H1 (cell line): ENCODE results near the gene NEURL1. TPM values are rescaled to one million over a fixed set of nuclear protein-coding genes. Genes with fewer than 3 reads are reported as not detected.

Experiments used
- CTCF ChIA-PET: fragments of 300-600 bp; sonication (Branson Sonifier 250); formaldehyde crosslinking; loops from one replicate; lab custom pipeline; 2021; ENCODE audit not compliant: partially characterized antibody; lab: Charles Lee
- POLR2A ChIA-PET: fragments of 300-600 bp; sonication (Branson Sonifier 250); formaldehyde crosslinking; loops from one replicate; lab custom pipeline; 2021; ENCODE audit warnings: inconsistent platforms; ENCODE audit not compliant: partially characterized antibody; lab: Charles Lee
- DNase-seq, 2 experiments: peaks; one replicate each; pipeline versions ENCODE4 v3.0.0 to v3.0.0-alpha.2; 2010 to 2022; ENCODE audit warnings: low spot score in 2 of 2, low read depth in 1 of 2, mixed read lengths in 1 of 2
- FAIRE-seq: peaks from 2 replicates; lab custom pipeline; 2011; peaks lifted over from hg19 to GRCh38; lab: Jason Lieb, UNC
- H2AFZ ChIP-seq: 2 replicates; pipeline ENCODE4 v1.8.1; 2012; ENCODE audit warnings: low read length, inconsistent platforms
- H2AK5ac ChIP-seq: 2 replicates; pipeline ENCODE4 v1.6.1; 2013; ENCODE audit warnings: low read depth, low read length
- H2BK120ac ChIP-seq: replicated peaks from 2 replicates; pipeline ENCODE3; 2013; ENCODE audit warnings: low read depth, low read length, inconsistent platforms
- H2BK12ac ChIP-seq: 2 replicates; pipeline ENCODE4 v1.6.1; 2013; ENCODE audit warnings: low read depth, low read length
- H2BK15ac ChIP-seq: 2 replicates; pipeline ENCODE4 v1.6.1; 2013; ENCODE audit warnings: low read length
- H2BK20ac ChIP-seq: 2 replicates; pipeline ENCODE4 v1.6.1; 2013; ENCODE audit warnings: low read length
- H2BK5ac ChIP-seq: 2 replicates; pipeline ENCODE4 v1.6.1; 2013; ENCODE audit warnings: low read depth, low read length
- H3K14ac ChIP-seq: 2 replicates; pipeline ENCODE4 v1.6.1; 2013; ENCODE audit warnings: inconsistent platforms; ENCODE audit not compliant: insufficient read length
- H3K18ac ChIP-seq: 2 replicates; pipeline ENCODE4 v1.6.1; 2013; ENCODE audit warnings: low read length; ENCODE audit errors: extremely low read depth
- H3K23ac ChIP-seq: 2 replicates; pipeline ENCODE4 v1.6.1; 2013; ENCODE audit warnings: inconsistent platforms; ENCODE audit not compliant: insufficient read length
- H3K23me2 ChIP-seq: 2 replicates; pipeline ENCODE4 v1.6.1; 2013; ENCODE audit warnings: low read depth, low read length
- H3K27ac ChIP-seq: 2 replicates; pipeline ENCODE4 v1.6.1; 2011; ENCODE audit warnings: low read depth, low read length, inconsistent platforms
- H3K27me3 ChIP-seq, 4 experiments: replicated peaks in 1 of 4; 1 replicate in 1 of 4; 2 replicates in 3 of 4; pipeline versions ENCODE4 v1.6.1 to v1.8.1; 2011 to 2013; ENCODE audit warnings: low read length in 3 of 4, mild to moderate bottlenecking in 3 of 4, inconsistent platforms in 2 of 4, mixed read lengths in 2 of 4, moderate library complexity in 1 of 4; ENCODE audit not compliant: control insufficient read depth in 3 of 4, insufficient read depth in 3 of 4; ENCODE audit errors: extremely low read depth in 1 of 4
- H3K36me3 ChIP-seq, 4 experiments: 2 replicates each; pipeline versions ENCODE4 v1.6.1 to v1.8.1; 2011 to 2013; ENCODE audit warnings: mild to moderate bottlenecking in 4 of 4, low read length in 3 of 4, moderate library complexity in 2 of 4, control low read depth in 1 of 4, inconsistent platforms in 1 of 4; ENCODE audit not compliant: insufficient read depth in 4 of 4, control insufficient read depth in 2 of 4
- H3K4ac ChIP-seq: replicated peaks from 2 replicates; pipeline ENCODE3; 2013; ENCODE audit warnings: low read length, low read depth, mixed read lengths, inconsistent platforms; ENCODE audit not compliant: insufficient read length
- H3K4me1 ChIP-seq, 4 experiments: replicated peaks in 1 of 4; 1 replicate in 1 of 4; 2 replicates in 3 of 4; pipeline versions ENCODE4 v1.6.1 to v1.8.1; 2011 to 2013; ENCODE audit warnings: low read length in 3 of 4, inconsistent platforms in 2 of 4, mixed read lengths in 1 of 4; ENCODE audit not compliant: insufficient read depth in 4 of 4, control insufficient read depth in 3 of 4
- H3K4me2 ChIP-seq, 2 experiments: 2 replicates each; pipeline versions ENCODE4 v1.6.1 to v1.8.1; 2011 to 2013; ENCODE audit warnings: low read depth in 2 of 2, low read length in 2 of 2, control low read depth in 1 of 2, inconsistent platforms in 1 of 2, mild to moderate bottlenecking in 1 of 2; ENCODE audit not compliant: insufficient read depth in 1 of 2
- H3K4me3 ChIP-seq, 4 experiments: fragments of 200-600, 300-600 bp in 1 of 4; sonication (generic), shearing (Covaris generic), sonication (Bioruptor Twin) in 1 of 4; 2 replicates each; pipeline versions ENCODE4 v1.5.1 to v1.8.1; 2011 to 2016; ENCODE audit warnings: low read length in 4 of 4, low read depth in 3 of 4, control low read depth in 2 of 4, inconsistent platforms in 2 of 4, mild to moderate bottlenecking in 2 of 4, mixed read lengths in 1 of 4, moderate library complexity in 1 of 4; ENCODE audit not compliant: insufficient read depth in 2 of 4; ENCODE audit errors: extremely low read depth in 1 of 4
- H3K56ac ChIP-seq: replicated peaks from 2 replicates; pipeline ENCODE3; 2013; ENCODE audit warnings: low read depth, mild to moderate bottlenecking, mixed read lengths, low read length, inconsistent platforms; ENCODE audit not compliant: insufficient read length
- H3K79me1 ChIP-seq: 2 replicates; pipeline ENCODE4 v1.6.1; 2013; ENCODE audit warnings: low read depth, low read length, control low read depth
- H3K79me2 ChIP-seq, 2 experiments: 2 replicates each; pipeline versions ENCODE4 v1.6.1 to v1.8.1; 2012 to 2013; ENCODE audit warnings: low read length in 2 of 2, mild to moderate bottlenecking in 2 of 2, inconsistent platforms in 1 of 2; ENCODE audit not compliant: insufficient read depth in 2 of 2, control insufficient read depth in 1 of 2
- H3K9ac ChIP-seq, 4 experiments: replicated peaks in 1 of 4; 1 replicate in 1 of 4; 2 replicates in 3 of 4; pipeline versions ENCODE4 v1.6.1 to v1.8.1; 2011 to 2013; ENCODE audit warnings: low read depth in 3 of 4, low read length in 3 of 4, control low read depth in 2 of 4, mild to moderate bottlenecking in 2 of 4, moderate library complexity in 2 of 4, inconsistent platforms in 1 of 4; ENCODE audit errors: extremely low read depth in 1 of 4
- H3K9me3 ChIP-seq, 2 experiments: 2 replicates each; pipeline versions ENCODE4 v1.6.1 to v1.8.1; 2012 to 2013; ENCODE audit warnings: mild to moderate bottlenecking in 2 of 2, moderate library complexity in 2 of 2, control low read depth in 1 of 2, inconsistent platforms in 1 of 2, low read depth in 1 of 2, low read length in 1 of 2, mixed read lengths in 1 of 2; ENCODE audit not compliant: insufficient read depth in 2 of 2
- H4K20me1 ChIP-seq, 2 experiments: replicated peaks in 1 of 2; 2 replicates each; pipeline versions ENCODE3 to v1.8.1; 2011 to 2013; ENCODE audit warnings: inconsistent platforms in 2 of 2, low read length in 2 of 2, mild to moderate bottlenecking in 1 of 2; ENCODE audit not compliant: insufficient read depth in 2 of 2, control insufficient read depth in 1 of 2
- H4K5ac ChIP-seq: 2 replicates; pipeline ENCODE4 v1.6.1; 2013; ENCODE audit warnings: low read length, low read depth, mixed read lengths, inconsistent platforms; ENCODE audit not compliant: insufficient read length
- H4K8ac ChIP-seq: 2 replicates; pipeline ENCODE4 v1.8.0; 2013; ENCODE audit warnings: mild to moderate bottlenecking, moderate library complexity, low read length, inconsistent platforms; ENCODE audit not compliant: insufficient read depth; ENCODE audit errors: extremely low read depth
- H4K91ac ChIP-seq: replicated peaks from 2 replicates; pipeline ENCODE3; 2013; ENCODE audit warnings: low read length, mixed read lengths, inconsistent platforms; ENCODE audit not compliant: insufficient read length
- CTBP2 ChIP-seq: IDR thresholded peaks from 2 replicates; pipeline ENCODE4 v1.7.0; 2011; ENCODE audit warnings: borderline replicate concordance, mild to moderate bottlenecking, moderate library complexity, mixed read lengths, low read length; ENCODE audit not compliant: insufficient read depth, insufficient read length
- GABPA ChIP-seq: IDR thresholded peaks from 2 replicates; pipeline ENCODE4 v1.6.1; 2011; ENCODE audit warnings: mild to moderate bottlenecking, low read length, moderate library complexity, borderline replicate concordance; ENCODE audit not compliant: insufficient read depth
- JUND ChIP-seq: IDR thresholded peaks from 2 replicates; pipeline ENCODE4 v1.6.1; 2011; ENCODE audit warnings: mild to moderate bottlenecking, improper control_type of control experiment, low read length
- KDM5A ChIP-seq: fragments of 200-600 bp; IDR thresholded peaks from 2 replicates; pipeline ENCODE4 v1.7.1; 2012; ENCODE audit warnings: mild to moderate bottlenecking, low read length, inconsistent platforms, mixed read lengths
- NANOG ChIP-seq: IDR thresholded peaks from 2 replicates; pipeline ENCODE4 v1.6.1; 2011; ENCODE audit warnings: low read length, low read depth, mild to moderate bottlenecking, inconsistent platforms; ENCODE audit not compliant: insufficient read depth, poor library complexity, severe bottlenecking
- PHF8 ChIP-seq: fragments of 200-600 bp; sonication (generic); conservative IDR thresholded peaks from 2 replicates; pipeline ENCODE4 v1.7.1; 2012; ENCODE audit warnings: low read depth, mild to moderate bottlenecking, inconsistent platforms, low read length, moderate library complexity
- RFX5 ChIP-seq: IDR thresholded peaks from 2 replicates; pipeline ENCODE4 v1.6.1; 2011; ENCODE audit warnings: low read depth, low read length, improper control_type of control experiment, borderline replicate concordance
- RXRA ChIP-seq: IDR thresholded peaks from 2 replicates; pipeline ENCODE4 v1.6.1; 2011; ENCODE audit warnings: low read depth, mild to moderate bottlenecking, low read length, moderate library complexity; ENCODE audit not compliant: insufficient read depth
- SIX5 ChIP-seq: IDR thresholded peaks from 2 replicates; pipeline ENCODE4 v1.6.1; 2011; ENCODE audit warnings: mild to moderate bottlenecking, low read depth, low read length
- TAF7 ChIP-seq: optimal IDR thresholded peaks from 2 replicates; pipeline ENCODE3; 2011; ENCODE audit warnings: low read depth, mild to moderate bottlenecking, inconsistent platforms, low read length, moderate library complexity, borderline replicate concordance
- TEAD4 ChIP-seq: IDR thresholded peaks from 2 replicates; pipeline ENCODE4 v1.6.1; 2012; ENCODE audit warnings: low read depth, low read length, inconsistent platforms, mixed read lengths
- WGBS, 2 experiments: shearing (Covaris generic) in 1 of 2; methylation state at CpG; one replicate each; pipeline versions ENCODE4 v1.1.6 to v1.1.7; 2013 to 2015; ENCODE audit warnings: low lambda C conversion rate in 2 of 2, mixed read lengths in 2 of 2, inconsistent platforms in 1 of 2, low coverage in 1 of 2, missing lambda C conversion rate in 1 of 2; ENCODE audit not compliant: insufficient replicate concordance in 2 of 2, insufficient coverage in 1 of 2, insufficient read length in 1 of 2; ENCODE audit errors: extremely low coverage in 1 of 2, missing lambda C conversion rate in 1 of 2; 5-methylcytosine and 5-hydroxymethylcytosine counted together
- polyA plus RNA-seq, 7 experiments: library from polyadenylated mRNA; depleted of rRNA in 3 of 7; stranded (reverse) in 5 of 7; unstranded in 2 of 7; fragments of >200 nt in 5 of 7; fragments of 200-250 nt in 2 of 7; gene quantifications; 1 replicate in 5 of 7; 2 replicates in 1 of 7; 4 replicates in 1 of 7; pipeline versions ENCODE4 v1.2.1 to v1.2.3, GENCODE V29; 2011 to 2013; ENCODE audit warnings: missing spikeins in 2 of 7, mixed read lengths in 2 of 7
- total RNA-seq: library from RNA; stranded (reverse); fragmentation: NEBNext Ultra II Directional; extraction: Animal tissue kit (Norgen Biotek cat#: 25700); gene quantifications from 2 replicates; pipeline ENCODE4 v1.2.1, GENCODE V29; 2021
- TF ChIP-seq, protein P1 (sequence below): IDR thresholded peaks from 2 replicates; pipeline ENCODE4 v1.6.1; 2012; ENCODE audit warnings: inconsistent platforms

Gene NEURL1
- total and polyA plus RNA-seq, 2 of the 8 experiments (the other 6 are each of a cell fraction or from before 2014, with no cell fraction given): 0.54 to 0.58 TPM

DNA sequence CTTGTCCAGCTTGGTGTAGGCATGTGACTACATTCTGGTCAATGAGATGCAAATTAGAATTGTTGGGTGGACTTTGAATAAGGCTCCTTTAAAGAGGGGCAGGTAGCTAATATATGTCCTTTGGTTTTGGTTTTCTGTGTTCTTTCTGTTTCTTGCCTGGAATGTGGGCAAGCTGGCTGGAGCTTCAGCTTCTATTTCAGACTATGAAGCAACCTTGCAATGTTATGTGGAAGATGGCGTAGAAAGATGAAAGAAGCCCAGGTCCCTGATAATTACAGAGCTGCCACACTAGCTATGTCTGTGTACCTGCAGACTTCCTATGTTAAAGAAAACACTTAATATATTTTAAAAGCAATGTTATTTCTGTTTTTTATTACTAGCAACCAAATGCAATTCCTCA is 46.2 kb downstream of the NEURL1 start:
- Histone ChIP-seq H3K79me2 (no peaks in the 10 kb centered on the region), H3K4me3 (no peak overlapping the region), H2BK15ac (no peak overlapping the region), H4K5ac (no peak overlapping the region), H3K56ac (no peak overlapping the region), H3K9ac (no peak overlapping the region), H4K91ac (no peak overlapping the region), H3K27me3 (no peaks in the 10 kb centered on the region; a peak in 1 of 7 replicates), H3K4me1 (peaks cover 3 to 7% (median 4%) of the 10 kb centered on the region in 4 experiments; a peak in 5 of 7 replicates), H4K20me1 (no peaks in the 10 kb centered on the region), H3K27ac (no peak overlapping the region), H3K79me1 (no peaks in the 10 kb centered on the region), H3K18ac (no peak overlapping the region), H3K4ac (no peak overlapping the region), H4K8ac (no peak overlapping the region), H2BK12ac (no peak overlapping the region), H3K23me2 (no peaks in the 10 kb centered on the region; the same call in 1 of the 2 replicates), H2BK5ac (no peak overlapping the region), H2BK20ac (no peak overlapping the region), H2BK120ac (no peak overlapping the region), H2AK5ac (no peak overlapping the region), H3K14ac (no peak overlapping the region), H3K23ac (no peak overlapping the region), H2AFZ (no peak overlapping the region), H3K36me3 (no peaks in the 10 kb centered on the region), H3K4me2 (no peak overlapping the region), H3K9me3 (no peaks in the 10 kb centered on the region)
- ChIA-PET CTCF (interaction anchor here (0.8 to 5.0 kb wide), 5 partner anchors 8 to 54 kb away, joined by 3 to 30 read pairs (median 3); no protein-coding TSS in a partner anchor), POLR2A (interaction anchor here (1.1 kb wide), 1 partner anchor 64 kb away, joined by 3 read pairs; no protein-coding TSS in a partner anchor)
- WGBS, 2 experiments: 100% methylated on average over 1 of the region's 1 CpG; no CpG with 5 or more reads in 1 of the 2 experiments
- FAIRE-seq (no peak), DNase-seq (no peak)
- TF ChIP-seq RFX5: no peak
- no peak for TF ChIP-seq JUND
- TF ChIP-seq NANOG: no peak
- TF ChIP-seq RXRA: no peak
- no peak for TF ChIP-seq SIX5
- no peak for TF ChIP-seq CTBP2
- TF ChIP-seq, protein P1, sequence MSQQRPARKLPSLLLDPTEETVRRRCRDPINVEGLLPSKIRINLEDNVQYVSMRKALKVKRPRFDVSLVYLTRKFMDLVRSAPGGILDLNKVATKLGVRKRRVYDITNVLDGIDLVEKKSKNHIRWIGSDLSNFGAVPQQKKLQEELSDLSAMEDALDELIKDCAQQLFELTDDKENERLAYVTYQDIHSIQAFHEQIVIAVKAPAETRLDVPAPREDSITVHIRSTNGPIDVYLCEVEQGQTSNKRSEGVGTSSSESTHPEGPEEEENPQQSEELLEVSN: no peak
- TF ChIP-seq PHF8: no peak
- TF ChIP-seq GABPA: no peak
- no peak for TF ChIP-seq KDM5A
- TF ChIP-seq TEAD4: no peak
- no peak for TF ChIP-seq TAF7
